Choroid plexus epithelial cell (primary cell): ENCODE measurements around the gene NPM3.

Source experiments
- DNase-seq: peaks from one replicate; pipeline ENCODE4 v3.0.0-alpha.2; 2010; ENCODE audit warnings: low read depth
- H3K4me3 ChIP-seq: 2 replicates; pipeline ENCODE4 v1.5.1; 2011; ENCODE audit warnings: low read depth, mild to moderate bottlenecking, control low read depth, low read length, moderate library complexity
- CTCF ChIP-seq: conservative IDR thresholded peaks from 2 replicates; pipeline ENCODE4 v1.5.1; 2011; ENCODE audit warnings: low read depth, mild to moderate bottlenecking, control low read depth, inconsistent platforms, low read length, moderate library complexity

Gene NPM3

DNA sequence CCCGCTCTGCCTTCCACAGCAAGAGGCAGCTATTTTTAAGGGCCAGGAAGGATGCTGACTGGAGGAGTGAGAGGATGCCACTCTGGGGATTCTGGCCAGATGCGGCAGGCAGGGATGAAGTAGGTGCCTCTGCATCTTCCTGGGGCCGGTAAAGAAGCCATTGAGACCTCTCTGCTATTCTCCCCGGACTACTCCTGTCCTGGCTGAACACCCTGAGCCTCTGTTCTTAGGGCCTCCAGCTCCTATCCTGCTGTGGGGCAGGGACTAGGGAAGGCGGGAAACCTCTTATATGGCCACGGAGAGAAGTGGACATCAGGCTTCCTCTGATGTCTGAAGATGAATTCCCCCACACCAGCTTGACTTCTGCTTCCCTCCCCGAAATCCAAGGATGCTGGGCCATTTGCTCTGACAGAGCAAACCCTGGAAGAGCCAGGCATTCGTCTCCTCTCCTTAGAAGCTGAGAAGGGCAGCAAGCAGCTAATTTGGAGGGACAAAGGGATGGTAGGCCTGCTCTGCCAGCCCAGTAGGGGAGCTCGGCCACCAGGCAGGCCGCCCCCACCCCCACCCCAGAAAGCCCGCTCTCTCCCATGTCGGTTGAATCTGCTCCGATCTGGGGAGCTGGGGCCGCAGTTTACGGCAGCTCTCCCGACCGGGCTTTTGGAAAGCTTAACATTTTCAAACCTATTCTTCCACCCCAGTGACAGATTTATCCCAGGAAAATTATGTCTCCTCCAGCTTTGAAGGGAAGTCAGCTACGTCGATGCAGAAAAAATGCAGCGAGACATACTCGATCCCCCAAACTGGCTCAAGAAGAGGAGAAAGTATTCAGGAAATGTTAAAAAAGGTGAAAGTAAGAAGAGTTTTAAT, 10.1 kb downstream of the NPM3 start:
- H3K4me3 ChIP-seq, result no peak overlapping the region
- no peak for DNase-seq
- no peak for TF ChIP-seq CTCF

DNA sequence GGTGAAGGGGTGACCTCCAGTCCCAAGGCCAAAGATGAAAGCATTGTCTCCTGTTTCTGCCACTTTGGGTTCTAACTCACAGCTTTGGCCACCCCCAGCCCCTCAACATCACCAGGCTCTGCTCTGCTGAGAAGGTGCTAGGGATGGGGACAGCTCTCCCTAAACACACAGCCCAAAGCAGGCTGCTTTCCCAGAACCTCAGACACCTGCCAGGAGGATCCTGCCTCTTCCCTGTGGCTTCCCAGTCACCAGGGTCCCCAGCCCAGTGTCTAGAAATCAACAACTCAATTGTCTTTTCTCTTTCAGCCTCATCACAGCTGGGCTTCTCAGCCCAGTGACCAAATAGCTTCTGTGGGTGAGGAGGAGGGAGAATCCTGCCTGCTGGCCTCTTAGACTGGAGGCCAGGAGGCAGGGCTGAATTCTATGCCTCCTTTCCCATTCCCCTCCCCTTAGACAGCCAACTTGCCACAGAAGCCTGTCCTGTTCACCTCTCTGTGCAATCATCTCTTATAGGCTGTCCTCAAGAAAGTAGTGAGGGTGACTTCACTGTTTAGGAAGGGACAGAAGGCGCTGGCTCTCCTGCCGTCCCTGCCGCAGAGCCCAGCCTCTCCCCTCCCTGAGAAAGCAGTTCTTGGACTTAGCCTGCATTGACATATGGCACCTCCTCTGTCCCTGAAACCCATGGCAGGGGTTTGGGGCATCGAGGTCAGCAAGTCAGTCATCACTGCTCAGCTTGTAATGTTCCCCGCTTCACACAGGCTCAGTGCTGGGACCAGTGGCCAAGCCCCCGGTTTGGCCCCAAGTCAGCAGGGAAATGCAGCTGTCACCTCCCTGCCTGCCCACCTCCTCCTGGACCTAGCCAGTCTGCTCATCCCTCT, 11.0 kb downstream of the NPM3 start:
- TF ChIP-seq CTCF, result no peak
- H3K4me3 ChIP-seq, result no peak overlapping the region
- DNase-seq, result no peak

GRCh38 chr10:101771380-101771779, 11.9 kb downstream of the NPM3 start:
- DNase-seq, result no peak
- TF ChIP-seq CTCF, result no peak
- H3K4me3 ChIP-seq, result no peak overlapping the region

GRCh38 chr10:101770331-101771215, 12.7 kb downstream of the NPM3 start:
- no peak overlapping the region for H3K4me3 ChIP-seq
- DNase-seq, result no peak
- TF ChIP-seq CTCF, result no peak

DNA sequence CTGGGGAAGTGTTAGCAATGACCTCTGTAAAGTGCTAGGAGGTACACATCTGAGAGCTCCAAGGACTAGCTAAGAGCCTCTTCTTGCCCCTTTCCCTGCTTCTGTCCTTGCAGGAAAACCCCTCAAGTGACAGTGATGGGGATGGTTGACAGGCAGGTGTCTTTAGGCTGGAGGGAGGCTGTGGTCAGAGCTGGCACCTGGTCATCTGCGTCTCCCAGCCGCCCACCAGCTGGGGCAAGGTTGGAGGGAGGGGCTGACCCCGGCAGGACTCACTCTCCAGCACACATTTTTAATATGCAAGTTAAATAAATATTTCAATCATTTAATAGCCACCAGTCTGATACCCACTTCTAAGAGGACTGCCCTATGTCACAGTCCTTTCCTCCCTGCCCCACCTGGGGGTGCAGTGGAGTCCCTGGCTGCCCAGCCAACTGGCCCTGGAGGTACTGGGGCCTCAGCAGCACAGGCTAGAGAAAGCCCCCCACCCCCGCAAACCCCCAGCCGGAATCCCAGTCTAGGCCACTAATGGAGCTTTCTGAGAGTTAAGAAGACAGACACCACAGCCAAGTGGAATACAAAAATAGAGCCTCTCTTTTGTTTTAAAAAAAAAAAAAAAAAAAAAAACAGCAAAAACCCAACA, 13.6 kb downstream of the NPM3 start:
- H3K4me3 ChIP-seq, result no peak overlapping the region
- TF ChIP-seq CTCF, result no peak
- DNase-seq, result no peak

GRCh38 chr10:101768791-101769170, 14.5 kb downstream of the NPM3 start:
- no peak for DNase-seq
- no peak for TF ChIP-seq CTCF
- no peak overlapping the region for H3K4me3 ChIP-seq
